Fibroblast of villous mesenchyme (primary cell): ENCODE measurements around the gene BEND5. TPM values are rescaled to one million over a fixed set of nuclear protein-coding genes. Genes with fewer than 3 reads are reported as not detected.

Experiments used
- DNase-seq: peaks from one replicate; pipeline ENCODE4 v3.0.0-alpha.2; 2010; ENCODE audit warnings: low read depth
- H3K4me3 ChIP-seq: 2 replicates; pipeline ENCODE4 v1.5.1; 2011; ENCODE audit warnings: low read depth, mild to moderate bottlenecking, low read length
- total RNA-seq: library from RNA; depleted of rRNA; stranded (reverse); fragments of >200 nt; gene quantifications from 2 replicates; pipeline ENCODE4 v1.2.3, GENCODE V29; 2012
- TF ChIP-seq, protein P1 (sequence below): IDR thresholded peaks from 2 replicates; pipeline ENCODE4 v1.5.1; 2012; ENCODE audit warnings: low read depth, mild to moderate bottlenecking, low read length; ENCODE audit not compliant: insufficient read depth

BEND5 gene
- total RNA-seq, 1 donor: not detected

DNA sequence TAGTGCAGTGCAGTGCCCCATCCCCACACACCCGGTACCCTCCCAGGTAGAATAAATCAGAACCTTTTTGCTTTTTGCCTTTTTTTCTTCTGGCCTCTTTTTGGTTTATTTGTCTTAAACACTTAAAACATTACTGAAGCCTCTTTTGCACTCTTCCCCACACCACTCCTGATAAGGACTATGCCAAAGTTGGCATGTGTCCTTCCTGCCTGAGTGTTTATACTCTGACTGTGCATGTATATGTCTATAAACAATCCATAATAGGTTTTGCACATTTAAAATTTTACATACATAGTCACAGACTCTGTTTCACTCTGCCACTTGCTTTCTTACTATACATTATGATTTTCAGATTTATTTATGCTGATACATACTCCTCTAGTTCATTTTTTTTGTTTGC is 59.6 kb downstream of the BEND5 start:
- no peak overlapping the region for H3K4me3 ChIP-seq
- TF ChIP-seq, protein P1, sequence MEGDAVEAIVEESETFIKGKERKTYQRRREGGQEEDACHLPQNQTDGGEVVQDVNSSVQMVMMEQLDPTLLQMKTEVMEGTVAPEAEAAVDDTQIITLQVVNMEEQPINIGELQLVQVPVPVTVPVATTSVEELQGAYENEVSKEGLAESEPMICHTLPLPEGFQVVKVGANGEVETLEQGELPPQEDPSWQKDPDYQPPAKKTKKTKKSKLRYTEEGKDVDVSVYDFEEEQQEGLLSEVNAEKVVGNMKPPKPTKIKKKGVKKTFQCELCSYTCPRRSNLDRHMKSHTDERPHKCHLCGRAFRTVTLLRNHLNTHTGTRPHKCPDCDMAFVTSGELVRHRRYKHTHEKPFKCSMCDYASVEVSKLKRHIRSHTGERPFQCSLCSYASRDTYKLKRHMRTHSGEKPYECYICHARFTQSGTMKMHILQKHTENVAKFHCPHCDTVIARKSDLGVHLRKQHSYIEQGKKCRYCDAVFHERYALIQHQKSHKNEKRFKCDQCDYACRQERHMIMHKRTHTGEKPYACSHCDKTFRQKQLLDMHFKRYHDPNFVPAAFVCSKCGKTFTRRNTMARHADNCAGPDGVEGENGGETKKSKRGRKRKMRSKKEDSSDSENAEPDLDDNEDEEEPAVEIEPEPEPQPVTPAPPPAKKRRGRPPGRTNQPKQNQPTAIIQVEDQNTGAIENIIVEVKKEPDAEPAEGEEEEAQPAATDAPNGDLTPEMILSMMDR: no peak
- DNase-seq: no peak

DNA sequence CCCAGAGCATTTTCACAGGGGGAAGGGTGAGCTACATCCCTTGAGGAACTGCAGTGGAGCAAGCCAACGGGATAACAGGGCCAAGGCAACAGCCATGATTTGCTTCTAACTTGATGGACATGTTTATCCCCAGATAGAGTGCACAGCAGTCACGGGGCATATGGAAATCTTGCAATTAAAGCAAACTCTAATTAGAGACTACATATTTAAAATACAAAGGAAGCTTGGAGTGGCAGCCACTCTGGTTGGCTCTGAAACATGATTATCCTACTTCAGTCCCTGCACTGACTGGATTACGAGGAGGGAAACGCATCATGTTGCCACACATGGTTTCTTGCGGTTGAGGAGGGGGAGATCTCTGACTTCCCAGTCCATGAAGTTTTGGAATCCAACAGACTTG is 60.8 kb downstream of the BEND5 start:
- no peak for DNase-seq
- TF ChIP-seq, protein P1: no peak
- H3K4me3 ChIP-seq: no peak overlapping the region

DNA sequence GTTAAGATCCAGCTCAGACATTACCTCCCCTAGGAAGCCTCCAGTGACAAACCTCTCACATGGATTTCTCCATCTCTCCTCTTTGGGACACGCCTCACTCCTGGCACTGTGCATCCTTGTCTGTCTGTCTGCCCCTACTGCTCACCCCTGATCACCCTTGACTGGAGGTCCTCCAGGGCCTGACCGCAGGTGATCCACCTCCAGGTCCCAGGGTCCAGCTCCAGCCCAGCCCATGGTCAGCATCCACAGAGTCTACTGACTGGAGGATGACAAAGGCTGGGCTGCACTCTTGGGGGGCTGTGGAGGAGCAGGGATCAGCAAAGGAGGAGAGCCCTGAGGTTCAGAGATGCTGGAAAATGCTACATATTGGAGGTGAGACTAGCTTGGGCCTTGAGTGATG is 65.8 kb downstream of the BEND5 start:
- TF ChIP-seq, protein P1: no peak
- no peak for DNase-seq
- no peak overlapping the region for H3K4me3 ChIP-seq

DNA sequence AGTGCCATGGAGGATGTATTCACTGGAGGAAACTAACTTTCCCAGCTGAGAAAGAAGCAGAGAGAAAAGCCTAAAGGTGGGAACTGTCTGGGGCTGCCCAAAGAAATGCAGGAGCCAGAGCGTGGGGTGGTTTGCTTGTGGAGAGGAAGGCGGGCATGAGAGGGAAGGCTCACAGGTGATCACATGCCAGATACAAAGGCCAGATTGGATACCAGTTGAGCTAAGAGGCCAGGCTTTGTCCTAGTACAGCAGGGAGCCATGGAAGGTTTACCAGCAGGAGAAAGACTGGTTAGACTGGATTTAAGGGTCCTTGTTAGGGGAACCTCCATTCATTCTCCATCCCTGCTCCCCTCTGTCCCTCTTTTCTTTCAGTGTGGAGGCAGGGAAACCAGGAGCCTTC is 66.4 kb downstream of the BEND5 start:
- TF ChIP-seq, protein P1: no peak
- no peak for DNase-seq
- no peak overlapping the region for H3K4me3 ChIP-seq

DNA sequence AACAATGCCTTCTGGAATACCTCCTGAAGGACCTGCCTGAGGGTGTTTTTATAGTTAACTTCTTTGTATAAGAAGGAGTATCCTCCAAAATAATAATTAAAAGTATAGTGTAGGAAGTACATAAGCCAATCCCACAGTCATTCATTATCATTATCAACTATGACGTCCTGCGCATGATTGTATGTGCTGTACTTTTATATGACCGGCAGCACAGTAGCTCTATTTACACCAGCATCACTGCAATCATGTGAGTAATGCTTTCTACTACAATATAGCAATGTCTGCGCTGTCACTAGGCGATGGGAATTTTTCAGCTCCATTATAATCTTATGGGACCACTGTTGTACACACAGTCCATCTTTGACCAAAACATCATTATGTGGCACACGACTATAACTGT is 72.0 kb downstream of the BEND5 start:
- TF ChIP-seq, protein P1: no peak
- DNase-seq: no peak
- H3K4me3 ChIP-seq: no peak overlapping the region

DNA sequence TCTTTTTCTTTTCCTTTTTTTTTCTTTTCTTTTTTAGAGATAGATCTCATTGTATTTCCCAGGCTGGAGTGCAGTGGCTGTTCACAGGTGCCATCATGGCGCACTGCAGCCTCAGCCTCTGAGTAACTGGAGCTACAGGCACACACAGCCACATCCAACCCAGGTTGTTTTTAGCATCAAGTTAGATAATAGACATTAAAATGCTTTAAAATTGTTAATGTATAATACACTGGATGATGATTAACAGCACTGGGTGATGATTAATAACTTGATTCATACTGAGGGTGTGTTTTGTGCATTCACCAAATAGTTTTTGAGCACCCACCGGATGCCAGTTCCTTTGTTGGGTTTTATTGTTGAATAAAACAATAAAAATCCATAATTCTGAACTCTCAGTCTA is 75.2 kb downstream of the BEND5 start:
- DNase-seq: no peak
- TF ChIP-seq, protein P1: no peak
- H3K4me3 ChIP-seq: no peak overlapping the region

DNA sequence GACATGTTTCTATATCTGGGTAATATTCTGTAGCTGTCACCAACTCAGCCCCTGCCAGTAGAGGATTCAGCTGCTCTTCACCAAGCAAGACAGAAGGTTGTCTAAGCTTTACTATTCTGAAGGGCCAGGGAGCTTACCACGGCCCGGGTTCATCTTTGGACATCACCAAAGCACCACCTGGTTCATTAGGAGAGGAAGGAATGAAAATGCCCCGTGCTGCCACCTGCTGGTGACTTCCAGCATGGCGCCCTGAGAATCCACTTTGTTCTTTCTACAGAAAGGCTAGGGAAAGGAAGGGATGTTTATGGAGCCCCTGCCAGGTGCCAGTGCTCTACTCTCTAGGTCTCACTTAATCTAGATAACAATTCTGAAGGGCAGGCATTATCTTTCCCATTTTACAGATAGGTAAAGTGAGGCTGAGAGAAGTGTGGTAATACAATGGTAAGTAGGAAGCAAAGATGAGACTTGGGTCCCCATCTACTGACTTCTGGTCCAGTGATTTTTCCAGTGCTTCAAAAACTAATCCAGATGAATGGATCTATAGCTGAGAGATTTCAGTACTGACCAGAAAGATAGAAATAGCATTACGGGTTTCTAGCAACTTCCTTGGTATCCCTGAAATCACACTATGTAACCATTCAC is 79.5 kb downstream of the BEND5 start:
- TF ChIP-seq, protein P1: peak; percentile 91
- DNase-seq: peak; percentile 19
- H3K4me3 ChIP-seq: no peak overlapping the region
